ENCODE measurements around the gene MMP7.
A peak's percentile ranks its signal among the peaks of the same experiment; 100 is the strongest.
"Not testable (repeated sequence)": the region's sequence is repeated elsewhere in the genome, so short reads cannot be mapped to it uniquely, and the experiment has no call there.

The MMP7 gene

GRCh38 chr11:102538932-102539331 lies 8.4 kb upstream of the MMP7 start:
- DNase-seq, result no peak

DNA sequence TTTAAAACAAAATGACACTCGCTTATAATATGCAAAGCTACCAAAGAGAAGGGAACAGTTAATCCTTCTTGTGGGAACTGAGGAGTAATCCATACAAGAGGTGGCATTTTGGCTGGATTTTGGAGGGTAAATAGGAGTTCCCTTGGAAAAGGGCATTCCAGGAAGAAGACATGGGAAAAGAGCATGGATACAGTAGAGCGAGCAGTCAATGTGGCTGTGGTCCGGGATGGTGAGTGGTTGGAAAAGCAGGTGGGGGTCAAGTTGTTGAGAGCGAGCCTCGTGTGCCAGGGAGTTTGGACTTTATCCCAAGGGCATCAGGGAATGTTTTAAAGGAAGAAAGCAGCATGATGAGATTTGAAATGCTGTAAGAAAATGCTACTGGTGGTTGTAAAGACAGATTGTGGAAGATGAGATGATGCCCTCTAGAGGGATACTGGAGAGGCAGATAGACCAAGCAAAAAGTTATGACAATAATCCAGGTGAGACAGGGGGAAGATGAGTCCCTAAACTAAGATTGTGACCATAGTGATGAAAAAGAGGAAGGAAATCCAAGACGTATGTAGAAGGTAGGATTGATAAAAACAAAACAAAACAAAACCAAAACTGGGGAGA lies 3.8 kb upstream of the MMP7 start:
- DNase-seq, result no peak

- no peak for DNase-seq
Measured at GRCh38 chr11:102528618-102529017, 1.9 kb downstream of the MMP7 start.

GRCh38 chr11:102527684-102528083 lies 2.9 kb downstream of the MMP7 start:
- no peak for DNase-seq

GRCh38 chr11:102527041-102527440 lies 3.5 kb downstream of the MMP7 start:
- no peak for DNase-seq

GRCh38 chr11:102523887-102524286 lies 6.7 kb downstream of the MMP7 start:
- no peak for DNase-seq

DNA sequence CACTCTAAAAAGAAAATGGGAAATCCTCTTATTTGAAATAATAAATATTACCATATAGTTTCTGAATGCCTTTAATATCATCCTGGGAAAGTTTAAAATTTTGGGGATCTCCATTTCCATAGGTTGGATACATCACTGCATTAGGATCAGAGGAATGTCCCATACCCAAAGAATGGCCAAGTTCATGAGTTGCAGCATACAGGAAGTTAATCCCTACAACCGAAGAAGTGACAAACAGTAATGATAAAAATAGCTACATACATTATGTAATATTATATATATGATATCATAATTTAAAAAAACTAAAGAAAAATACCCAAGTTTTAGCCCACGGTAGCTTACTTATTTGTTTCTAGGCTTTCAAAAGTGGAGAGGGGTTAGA lies 7.4 kb downstream of the MMP7 start:
- DNase-seq, result no peak

DNA sequence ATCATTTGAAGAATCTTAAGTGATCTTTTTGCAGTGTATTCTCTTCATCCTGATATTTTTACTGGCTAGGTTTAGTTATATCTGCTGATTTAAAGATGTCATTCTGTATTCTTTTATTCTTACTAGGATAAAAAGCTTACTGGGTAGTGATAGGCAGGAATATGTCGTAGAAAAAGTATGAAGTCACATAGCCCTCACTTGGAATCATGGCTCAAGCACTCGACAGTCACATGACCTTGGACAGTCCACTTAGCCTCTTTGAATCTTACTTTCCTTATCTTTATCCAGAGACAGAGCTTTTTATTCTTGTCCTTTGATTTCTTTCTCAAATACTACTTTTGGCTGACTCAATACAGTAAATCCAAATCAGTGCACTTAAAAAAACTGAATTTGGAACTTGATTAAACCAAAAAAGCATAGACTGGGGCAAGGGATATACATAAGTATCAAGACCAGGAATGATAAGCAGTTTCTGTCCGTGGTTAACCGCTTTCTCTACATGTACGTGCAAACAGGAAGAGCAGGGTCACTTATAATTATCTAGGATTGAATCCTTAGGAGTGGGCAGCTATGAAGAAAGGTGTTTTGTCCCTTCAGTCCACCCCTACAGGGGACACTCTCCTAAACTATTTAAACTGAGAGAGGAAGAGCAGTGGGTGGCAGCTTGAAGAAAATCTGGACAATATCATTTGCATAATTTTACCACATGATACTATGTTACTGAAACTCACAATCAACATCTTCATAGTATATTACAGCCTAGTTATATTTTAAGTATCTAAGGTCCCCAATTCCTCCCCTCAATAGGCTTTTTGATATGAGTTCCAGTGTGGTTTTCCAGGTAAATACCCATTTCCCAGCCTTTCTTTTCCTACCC lies 8.0 kb downstream of the MMP7 start:
- DNase-seq, result no peak

GRCh38 chr11:102521121-102521520 lies 9.4 kb downstream of the MMP7 start:
- DNase-seq, result no peak

DNA sequence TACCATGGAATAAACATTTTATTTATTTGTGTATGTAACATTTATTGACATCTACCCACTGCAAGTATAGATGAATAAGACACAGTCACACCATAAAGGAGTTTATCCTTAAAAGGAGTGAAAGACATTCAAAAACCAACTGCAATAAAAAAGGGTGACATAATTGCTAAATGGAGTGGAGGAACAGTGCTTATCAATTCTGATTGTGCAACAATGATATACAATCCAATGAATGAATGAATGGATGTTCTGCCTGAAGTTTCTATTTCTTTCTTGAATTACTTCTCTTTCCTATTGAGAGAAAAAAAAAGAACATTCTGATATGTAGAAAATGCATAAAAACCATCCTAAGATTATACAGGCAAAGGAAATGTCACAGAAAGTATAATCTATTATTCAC lies 10.0 kb downstream of the MMP7 start:
- DNase-seq, result no peak

GRCh38 chr11:102518296-102519094 lies 12.1 kb downstream of the MMP7 start:
- no peak for DNase-seq

DNA sequence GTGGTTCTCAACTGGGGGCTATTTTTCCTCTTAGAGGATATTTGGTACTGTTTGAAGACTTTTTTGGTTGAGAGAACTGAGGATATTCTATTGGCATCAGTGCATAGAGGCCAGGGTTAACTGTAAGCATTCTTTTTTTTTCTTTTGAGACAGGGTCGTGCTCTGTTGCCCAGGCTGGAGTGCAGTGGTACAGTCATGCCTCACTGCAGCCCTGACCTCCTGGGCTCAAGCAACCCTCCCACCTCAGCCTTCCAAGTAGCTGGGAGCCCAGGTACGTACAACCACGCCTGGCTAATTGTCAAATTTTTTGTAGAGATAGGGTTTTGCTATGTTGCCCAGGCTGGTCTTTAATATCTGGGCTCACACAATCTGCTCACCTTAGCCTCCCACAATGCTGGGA lies 12.9 kb downstream of the MMP7 start:
- no peak for DNase-seq

GRCh38 chr11:102516179-102516578 lies 14.4 kb downstream of the MMP7 start:
- DNase-seq, result no peak

DNA sequence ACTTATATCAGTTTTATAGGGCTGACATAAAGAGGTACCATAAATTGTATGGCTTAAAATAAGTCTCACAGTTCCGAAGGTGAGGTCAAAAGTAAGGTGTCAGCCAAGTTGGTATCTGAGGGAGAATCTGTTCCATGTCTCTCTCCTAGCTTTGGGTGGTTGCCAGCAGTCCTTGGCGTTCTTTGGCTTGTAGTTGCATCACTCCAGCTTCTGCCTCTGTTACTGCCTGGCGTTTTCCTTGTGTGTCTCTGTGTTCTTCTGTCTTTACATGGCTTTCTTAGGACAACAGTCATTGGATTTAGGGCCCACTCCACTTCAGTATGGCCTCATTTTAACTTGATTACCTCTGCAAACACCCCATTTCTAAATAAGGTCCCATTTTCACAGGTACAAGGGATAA lies 16.7 kb downstream of the MMP7 start:
- DNase-seq, result peak; percentile 37

GRCh38 chr11:102510439-102511135 lies 20.0 kb downstream of the MMP7 start:
- no peak for DNase-seq

- DNase-seq, result not testable (repeated sequence)
Measured at GRCh38 chr11:102502831-102503230, 27.7 kb downstream of the MMP7 start.

- no peak for DNase-seq
Measured at GRCh38 chr11:102500829-102501228, 29.7 kb downstream of the MMP7 start.

DNA sequence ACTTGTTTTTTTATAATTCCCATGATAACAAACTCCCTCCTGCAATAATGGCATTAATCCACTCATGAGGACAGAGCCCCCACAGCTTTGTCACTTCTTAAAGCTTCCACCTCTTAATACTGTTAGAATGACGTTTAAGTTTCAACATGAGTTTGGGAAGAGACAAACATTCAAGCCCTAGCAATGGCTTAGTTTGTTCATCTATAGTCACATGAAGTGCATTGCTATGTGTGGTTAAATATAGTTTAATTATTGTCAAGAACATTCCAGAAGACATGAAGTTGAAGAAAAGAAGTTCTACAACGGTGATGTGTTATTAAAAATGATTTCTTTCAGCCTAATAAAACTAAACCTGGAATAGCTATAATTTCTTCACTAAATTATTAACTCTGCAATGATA lies 30.6 kb downstream of the MMP7 start:
- DNase-seq, result no peak

- DNase-seq, result no peak
Measured at GRCh38 chr11:102499151-102499550, 31.4 kb downstream of the MMP7 start.

- peak; percentile 79 for DNase-seq
Measured at GRCh38 chr11:102497061-102497460, 33.5 kb downstream of the MMP7 start.

GRCh38 chr11:102495161-102496042 lies 35.1 kb downstream of the MMP7 start:
- peak; percentile 83 for DNase-seq

DNA sequence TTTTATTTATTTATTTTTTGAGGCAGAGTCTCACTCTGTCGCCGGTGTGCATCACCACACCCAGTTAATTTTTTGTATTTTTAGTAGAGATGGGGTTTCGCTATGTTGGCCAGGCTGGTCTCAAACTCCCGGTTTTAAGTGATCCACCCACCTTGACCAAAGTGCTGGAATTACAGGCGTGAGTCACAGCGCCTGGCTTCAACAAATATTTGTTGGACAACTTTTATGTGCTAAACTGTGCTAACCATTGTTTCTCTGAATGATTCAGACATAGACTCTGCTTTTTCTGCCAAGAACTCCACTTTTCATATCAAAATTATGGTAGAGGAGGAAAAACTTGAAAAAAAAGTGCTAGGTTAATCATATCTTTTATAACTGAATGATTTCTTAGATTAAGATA lies 36.3 kb downstream of the MMP7 start:
- DNase-seq, result peak; percentile 24
